Femur (tissue), 1 donor: ENCODE results near the gene TNFRSF21.
A peak's percentile ranks its signal among the peaks of the same experiment; 100 is the strongest.

ENCODE experiments used
- DNase-seq: peaks from one replicate; pipeline ENCODE4 v3.0.0-alpha.2; 2017

Gene TNFRSF21

DNA sequence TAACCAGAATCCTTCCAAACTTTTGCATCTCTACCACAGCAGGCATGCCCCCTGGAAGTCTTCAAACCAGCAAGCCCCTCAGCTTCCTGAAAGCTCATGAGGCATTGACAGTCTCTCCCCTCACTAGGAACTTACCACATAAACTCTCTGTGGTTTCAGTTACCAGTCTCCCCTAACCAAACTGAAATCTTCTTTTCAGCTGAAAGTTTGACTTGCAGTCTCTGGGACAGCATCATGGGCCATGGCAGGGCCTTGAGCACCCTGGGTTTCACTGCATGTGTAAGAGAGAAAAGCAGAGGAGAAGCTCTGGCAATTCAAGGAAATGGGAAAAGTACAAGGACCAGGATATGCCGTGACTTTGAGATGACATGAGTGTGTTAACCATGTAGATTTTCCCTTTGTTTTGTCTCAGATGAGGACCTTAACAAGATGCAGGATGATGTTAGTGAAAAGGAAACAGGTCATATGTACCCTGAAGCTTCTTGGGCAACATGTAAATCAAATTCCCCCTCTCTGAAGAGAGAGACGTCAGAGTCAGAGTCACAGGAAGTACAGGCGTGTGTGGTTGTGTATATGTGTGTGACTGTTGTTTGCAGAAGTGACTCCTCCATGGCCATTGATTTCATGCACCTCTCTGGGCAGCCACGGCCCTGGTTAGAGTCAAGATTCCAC is 106.3 kb downstream of the TNFRSF21 start:
- no peak for DNase-seq

DNA sequence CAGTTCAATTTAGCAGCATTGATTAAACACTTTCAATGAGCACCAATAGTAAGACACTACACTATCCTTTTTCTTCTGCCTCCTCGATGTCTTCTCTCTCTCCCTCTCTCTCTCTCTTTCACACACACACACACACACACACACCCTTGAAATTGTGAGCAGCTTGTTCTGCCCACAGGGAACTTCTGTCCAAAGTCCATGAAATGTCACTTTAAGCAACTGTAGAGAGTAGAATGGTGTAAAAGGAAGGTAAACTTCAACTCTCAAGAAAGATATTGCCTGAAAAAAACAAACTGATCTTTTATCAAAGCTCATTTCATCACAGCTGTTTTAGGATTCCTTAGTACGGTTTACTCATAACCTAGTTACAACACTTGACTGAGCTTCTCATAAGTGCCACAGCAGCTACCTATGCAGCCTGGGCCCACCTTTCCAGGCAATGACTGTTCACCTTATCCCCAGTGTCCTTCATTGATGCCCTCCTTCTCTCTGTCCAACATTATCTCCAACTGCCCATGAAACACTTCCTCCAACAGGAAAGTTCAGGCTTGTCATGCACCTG is 107.0 kb downstream of the TNFRSF21 start:
- no peak for DNase-seq

DNA sequence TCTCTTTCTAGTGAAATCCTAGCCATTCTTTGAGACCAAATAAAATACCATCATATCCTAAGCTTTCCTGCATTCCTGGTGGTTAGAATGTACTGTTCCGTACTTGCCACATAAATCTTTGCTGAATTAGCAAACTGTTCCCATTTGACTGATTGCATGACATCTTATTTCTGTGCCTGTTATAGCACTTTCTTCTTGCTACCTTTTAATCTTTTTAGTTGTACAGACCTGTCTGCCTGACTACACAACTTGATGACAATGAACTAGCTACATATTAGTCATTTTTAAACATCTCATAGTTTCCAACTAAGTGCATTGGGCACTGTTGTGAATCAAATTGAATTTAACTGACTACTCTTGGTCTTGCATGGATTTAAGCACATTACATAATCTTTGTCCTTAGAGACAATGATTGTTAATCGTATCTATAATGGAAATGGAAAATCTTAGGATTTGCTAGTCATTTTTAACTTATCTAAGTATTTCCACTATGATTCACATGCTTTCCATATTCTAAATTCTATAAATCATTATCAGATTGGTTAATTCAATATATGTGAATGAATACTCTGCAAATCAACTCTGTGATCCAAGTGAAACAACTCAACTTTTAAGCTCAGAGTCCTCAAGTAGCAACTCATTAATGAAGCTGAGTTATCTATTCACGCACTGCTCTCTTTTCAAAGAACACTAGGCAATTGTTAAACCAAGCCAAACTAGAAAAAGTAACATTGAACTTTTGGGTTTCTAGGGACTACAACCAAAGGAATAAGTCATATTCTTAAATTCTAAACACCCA is 109.0 kb downstream of the TNFRSF21 start:
- DNase-seq, result no peak

DNA sequence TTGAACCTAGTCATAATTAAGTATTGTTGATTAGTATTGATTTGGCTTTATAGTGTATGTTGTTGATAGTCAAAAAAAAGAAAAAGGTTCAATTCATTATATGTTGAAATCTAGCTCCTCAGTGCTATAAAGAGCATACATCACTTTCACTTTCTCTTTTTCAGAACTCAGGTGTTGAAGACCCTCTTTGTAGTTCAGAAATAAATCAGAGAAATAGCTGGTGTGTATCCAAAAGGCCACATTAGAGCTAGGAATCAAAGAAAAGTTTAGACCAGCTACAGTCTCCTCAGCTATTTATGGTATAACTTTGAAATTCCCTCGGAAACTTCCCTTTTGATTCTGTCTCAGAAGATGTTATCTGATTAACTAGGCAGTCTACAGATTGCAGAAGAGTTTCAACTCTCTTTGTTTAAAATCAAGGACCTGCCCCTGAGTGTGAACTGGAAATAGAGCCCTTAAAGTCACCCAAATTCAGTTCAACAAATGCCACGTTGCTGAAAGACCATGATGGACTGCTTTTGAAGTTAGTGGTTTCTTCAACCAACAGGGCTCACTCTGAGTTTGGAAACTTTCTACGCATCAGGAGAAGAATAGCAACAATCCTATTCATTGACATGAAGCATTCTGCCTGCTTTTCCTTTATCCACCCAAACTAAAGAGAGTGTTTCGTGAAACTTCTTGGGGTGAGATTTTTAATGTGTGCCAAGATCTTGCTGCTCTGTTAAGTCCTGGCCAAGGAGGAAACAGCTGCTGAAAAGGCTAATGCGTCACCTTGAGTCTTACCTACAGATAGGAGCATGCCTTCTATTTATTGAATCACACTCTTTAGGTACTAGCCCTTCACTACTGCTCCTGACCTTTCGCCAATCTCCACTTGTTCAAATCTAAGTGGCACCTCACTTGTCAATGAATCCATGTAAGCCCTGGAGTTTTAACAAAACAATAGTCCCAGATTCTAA is 111.7 kb downstream of the TNFRSF21 start:
- no peak for DNase-seq

DNA sequence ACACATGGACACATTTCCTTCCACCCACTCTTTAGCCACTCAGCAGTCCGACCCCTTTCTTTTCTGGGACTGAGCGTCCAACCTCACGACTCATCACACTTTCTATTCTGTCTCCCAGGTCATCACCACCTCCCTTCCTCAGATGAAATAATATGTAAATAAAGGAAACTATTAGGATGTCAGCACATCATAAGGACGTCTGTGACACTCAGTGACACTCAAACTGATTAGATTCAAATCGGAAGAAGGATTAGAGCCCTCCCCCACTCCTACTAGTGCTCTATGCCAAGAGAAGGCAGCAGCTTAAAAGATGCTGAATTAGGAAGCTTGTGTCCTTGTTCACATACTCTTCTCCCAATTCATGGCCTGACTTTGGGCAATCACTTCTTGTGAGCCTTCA is 113.6 kb downstream of the TNFRSF21 start:
- DNase-seq, result no peak

DNA sequence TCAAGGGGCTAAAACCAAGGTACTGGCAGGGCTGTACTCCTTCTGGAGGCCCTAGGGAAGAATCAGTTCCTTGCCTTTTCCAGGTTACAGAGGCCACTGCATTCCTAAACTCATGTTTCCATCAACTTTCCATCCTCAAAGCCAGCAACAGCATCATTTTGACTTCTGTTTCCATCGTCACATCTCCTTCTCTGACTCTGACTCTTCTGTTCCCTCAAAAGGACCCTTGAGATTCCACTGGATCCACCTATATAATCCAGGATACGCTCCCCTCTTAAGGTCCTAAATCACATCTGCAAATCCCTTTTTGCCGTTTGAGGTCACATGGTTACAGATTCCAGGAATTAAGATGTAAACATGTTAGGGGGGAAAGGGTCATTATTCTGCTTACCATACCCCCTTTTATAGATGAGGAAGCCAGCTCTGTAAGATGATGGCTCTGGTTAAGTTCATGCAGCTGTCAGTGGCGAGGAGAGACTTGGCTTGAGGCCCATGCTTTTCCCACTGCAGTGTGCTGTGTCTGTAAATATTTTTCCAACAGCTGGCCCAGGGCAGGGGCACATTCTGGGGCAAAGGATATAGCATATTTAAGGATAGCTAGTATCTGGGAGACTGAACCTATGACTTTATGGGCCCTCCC is 114.6 kb downstream of the TNFRSF21 start:
- peak; percentile 81 for DNase-seq

DNA sequence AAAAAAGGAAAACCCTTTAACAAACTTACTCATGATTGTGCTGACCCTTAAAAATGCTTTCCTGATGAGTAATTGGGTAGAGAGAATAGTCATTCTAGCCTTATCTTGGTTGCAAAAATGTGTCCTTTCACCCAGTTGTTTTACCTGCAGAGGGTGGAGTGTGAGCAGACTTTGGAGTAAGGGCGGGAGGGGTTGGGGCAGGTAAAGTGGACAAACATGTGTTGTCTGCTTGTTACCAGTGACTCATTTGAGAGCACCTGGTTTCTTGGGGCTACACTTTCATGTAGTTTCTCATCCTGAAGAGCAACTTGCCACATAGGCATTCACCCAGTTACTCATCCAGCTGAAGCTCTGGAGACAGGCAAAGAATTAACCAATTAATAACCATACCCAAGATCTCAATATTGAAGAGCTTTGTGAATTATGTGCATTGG is 121.1 kb downstream of the TNFRSF21 start:
- DNase-seq, result no peak

DNA sequence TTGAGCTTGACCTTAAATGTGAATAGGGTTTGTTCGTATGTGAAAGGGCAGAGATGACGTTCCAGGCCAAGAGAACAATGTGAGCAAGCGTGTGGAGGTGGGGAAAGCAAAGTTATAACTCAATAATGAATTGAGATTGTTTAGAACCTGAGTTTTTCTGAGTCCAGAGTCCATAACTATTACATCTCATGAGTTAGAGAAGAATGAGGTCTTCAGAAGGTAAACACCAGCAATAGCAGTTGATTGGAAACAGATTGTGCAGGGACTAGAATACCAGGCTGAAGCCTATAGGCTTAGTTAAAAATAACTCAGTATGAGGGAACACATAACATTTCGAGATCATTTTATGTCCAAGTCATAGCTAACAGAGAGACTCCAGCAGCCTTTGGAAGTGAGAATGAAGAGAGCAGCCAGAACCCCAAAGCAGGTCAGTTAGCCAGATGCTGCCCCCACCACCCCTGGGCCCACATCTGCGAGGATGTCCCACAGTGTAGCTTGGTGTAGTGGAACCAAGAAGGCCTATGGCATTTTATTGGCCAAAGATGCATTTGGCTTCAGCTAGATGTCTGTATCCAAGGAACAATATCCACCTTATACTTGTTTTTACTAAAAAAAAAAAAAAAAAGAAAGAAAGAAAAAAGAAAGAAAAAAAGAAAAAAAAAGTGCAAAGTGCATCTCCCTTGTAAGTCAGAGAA is 121.7 kb downstream of the TNFRSF21 start:
- no peak for DNase-seq

DNA sequence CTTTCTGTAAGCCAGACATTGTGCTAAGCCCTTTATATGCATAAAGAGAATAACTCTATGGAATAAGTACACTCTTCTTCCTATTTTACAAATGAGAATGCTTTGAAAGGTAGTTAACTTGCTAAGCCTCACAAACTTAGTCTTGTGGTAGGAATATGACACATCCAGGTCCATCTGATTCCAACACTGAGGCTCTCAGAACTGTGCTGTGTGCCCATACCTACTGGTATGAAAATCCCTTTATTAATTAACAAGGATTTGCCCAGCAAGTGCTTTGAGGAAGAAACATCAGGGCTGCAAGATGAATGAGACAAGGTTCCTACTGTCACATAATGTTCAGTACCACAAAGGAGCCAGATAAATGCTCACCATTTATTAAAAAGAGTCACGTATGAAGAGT is 122.6 kb downstream of the TNFRSF21 start:
- DNase-seq, result no peak

DNA sequence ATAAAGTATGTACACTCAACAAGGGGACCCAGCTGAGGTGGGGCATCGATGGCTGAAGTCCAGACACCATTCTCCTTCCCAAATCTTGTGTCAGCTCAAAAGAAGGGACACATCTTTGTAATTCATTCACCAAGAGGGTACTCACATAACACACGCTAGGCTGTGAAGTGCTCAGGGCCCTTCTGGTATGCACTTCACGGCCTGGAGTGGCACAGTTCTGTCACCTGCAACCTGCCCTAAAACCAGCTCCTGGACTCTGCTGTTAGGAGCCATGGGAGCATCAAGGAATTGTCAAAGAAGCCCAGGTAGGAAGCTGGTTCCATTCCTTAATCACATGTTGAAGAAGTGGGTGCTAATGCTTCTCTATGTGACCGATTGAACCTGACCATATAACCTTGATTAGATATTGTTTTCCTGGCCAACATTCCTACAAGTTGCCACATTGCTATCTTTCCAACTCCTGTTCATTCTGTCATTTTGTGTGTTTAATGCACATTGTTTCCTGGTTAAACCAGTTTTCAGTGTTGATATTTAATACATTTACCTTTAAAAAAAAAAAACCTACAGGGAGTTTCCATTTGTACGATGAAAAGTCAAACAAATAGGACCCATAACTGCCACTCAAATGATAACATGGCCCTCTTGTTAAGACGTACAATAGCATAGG is 127.3 kb downstream of the TNFRSF21 start:
- no peak for DNase-seq

DNA sequence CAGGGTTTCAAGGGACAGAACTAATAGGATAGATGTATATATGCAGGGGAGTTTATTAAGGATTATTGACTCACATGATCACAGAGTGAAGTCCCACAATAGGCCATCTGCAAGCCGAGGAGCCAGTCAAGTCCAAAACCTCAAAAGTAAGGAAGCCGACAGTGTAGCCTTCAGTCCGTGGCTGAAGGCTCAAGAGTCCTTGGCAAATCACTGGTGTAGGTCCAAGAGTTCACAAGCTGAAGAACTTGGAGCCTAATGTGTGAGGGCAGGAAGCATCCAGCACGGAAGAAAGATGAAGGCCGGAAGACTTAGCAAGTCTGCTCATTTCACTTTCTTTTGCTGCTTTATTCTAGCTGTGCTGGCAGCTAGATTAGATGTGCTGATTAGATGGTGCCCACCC is 128.0 kb downstream of the TNFRSF21 start:
- no peak for DNase-seq
